GM12875 (cell line): Measurements from ENCODE around the gene ZNF860.

Experiments
- H3K4me3 ChIP-seq: one replicate; pipeline ENCODE4 v1.5.1; 2011; ENCODE audit warnings: low read depth, low read length, control low read depth
- TF ChIP-seq, protein P1 (sequence below): IDR thresholded peaks from 2 replicates; pipeline ENCODE4 v1.5.1; 2011; ENCODE audit warnings: low read depth, mild to moderate bottlenecking, control low read depth, inconsistent platforms, low read length, moderate library complexity, borderline replicate concordance; ENCODE audit not compliant: insufficient read depth

Gene ZNF860

GRCh38 chr3:31952205-31952604 lies 29.3 kb upstream of the ZNF860 start:
- TF ChIP-seq, protein P1, sequence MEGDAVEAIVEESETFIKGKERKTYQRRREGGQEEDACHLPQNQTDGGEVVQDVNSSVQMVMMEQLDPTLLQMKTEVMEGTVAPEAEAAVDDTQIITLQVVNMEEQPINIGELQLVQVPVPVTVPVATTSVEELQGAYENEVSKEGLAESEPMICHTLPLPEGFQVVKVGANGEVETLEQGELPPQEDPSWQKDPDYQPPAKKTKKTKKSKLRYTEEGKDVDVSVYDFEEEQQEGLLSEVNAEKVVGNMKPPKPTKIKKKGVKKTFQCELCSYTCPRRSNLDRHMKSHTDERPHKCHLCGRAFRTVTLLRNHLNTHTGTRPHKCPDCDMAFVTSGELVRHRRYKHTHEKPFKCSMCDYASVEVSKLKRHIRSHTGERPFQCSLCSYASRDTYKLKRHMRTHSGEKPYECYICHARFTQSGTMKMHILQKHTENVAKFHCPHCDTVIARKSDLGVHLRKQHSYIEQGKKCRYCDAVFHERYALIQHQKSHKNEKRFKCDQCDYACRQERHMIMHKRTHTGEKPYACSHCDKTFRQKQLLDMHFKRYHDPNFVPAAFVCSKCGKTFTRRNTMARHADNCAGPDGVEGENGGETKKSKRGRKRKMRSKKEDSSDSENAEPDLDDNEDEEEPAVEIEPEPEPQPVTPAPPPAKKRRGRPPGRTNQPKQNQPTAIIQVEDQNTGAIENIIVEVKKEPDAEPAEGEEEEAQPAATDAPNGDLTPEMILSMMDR = no peak
- H3K4me3 ChIP-seq = no peak overlapping the region

DNA sequence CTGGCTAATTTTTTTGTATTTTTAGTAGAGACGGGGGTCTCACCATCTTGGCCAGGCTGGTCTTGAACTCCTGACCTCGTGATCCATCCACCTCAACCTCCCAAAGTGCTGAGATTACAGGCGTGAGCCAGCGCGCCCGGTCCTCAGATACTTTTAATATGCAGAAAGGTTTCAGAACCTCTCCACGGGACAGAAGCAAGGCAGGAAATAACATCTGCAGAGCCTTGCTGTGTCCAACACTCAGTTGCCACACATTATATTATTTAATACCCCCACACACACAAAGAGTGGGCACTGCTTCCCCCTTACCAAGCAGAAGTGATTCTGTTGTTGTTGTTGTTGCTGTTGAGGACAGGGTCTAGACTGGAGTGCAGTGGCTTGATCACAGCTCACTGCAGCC lies 28.5 kb upstream of the ZNF860 start:
- TF ChIP-seq, protein P1 = no peak
- H3K4me3 ChIP-seq = no peak overlapping the region

- TF ChIP-seq, protein P1 = no peak
- H3K4me3 ChIP-seq = no peak overlapping the region
Observed at GRCh38 chr3:31953636-31954035, 27.9 kb upstream of the ZNF860 start.

DNA sequence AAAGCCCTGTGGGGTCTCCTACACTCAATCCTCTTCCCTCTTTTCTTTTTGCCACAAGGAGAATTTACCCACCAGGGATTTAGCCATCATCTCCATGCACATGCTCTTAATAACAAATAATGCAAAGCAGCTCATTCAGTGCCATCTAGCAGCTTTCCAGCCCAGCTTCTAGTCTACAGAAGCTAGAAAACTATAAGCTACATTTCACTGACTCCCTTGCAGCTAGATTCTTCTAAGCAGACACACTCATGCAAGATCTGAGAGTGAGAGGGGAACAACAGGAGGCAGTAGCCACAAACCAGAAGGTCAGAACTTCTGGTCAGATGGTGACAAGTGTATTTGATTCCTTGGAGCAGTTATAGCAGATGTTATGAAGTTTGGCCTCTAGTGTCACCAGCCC lies 26.0 kb upstream of the ZNF860 start:
- no peak overlapping the region for H3K4me3 ChIP-seq
- TF ChIP-seq, protein P1 = no peak

DNA sequence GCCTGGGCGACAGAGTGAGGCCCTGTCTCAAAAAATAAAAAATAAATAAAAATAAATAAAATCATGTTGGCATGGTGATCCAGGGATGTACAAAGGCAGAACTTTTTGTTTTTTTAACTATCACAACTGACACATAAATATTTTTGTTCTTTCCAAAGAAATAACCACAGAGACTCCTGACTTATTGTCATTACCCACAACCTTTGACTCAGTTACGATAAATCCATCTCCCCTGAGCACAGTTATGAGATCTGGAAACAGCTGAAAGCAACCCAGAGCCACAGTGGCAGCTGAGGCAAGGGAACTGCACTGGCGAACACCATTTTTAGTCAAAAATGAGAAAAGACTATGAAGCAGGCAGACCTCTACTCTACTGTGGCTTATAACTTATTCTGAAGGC lies 24.4 kb upstream of the ZNF860 start:
- H3K4me3 ChIP-seq = no peak overlapping the region
- TF ChIP-seq, protein P1 = no peak

GRCh38 chr3:31958701-31959152 lies 22.8 kb upstream of the ZNF860 start:
- TF ChIP-seq, protein P1 = no peak
- no peak overlapping the region for H3K4me3 ChIP-seq

- TF ChIP-seq, protein P1 = no peak
- no peak overlapping the region for H3K4me3 ChIP-seq
Observed at GRCh38 chr3:31959251-31959650, 22.3 kb upstream of the ZNF860 start.
